ENCODE measurements around the gene FAM210A. TPM values are rescaled to one million over a fixed set of nuclear protein-coding genes. Genes with fewer than 3 reads are reported as not detected.

The FAM210A gene
- total RNA-seq, 2 donors from 2014 or later = 8.7 to 27.7 TPM

DNA sequence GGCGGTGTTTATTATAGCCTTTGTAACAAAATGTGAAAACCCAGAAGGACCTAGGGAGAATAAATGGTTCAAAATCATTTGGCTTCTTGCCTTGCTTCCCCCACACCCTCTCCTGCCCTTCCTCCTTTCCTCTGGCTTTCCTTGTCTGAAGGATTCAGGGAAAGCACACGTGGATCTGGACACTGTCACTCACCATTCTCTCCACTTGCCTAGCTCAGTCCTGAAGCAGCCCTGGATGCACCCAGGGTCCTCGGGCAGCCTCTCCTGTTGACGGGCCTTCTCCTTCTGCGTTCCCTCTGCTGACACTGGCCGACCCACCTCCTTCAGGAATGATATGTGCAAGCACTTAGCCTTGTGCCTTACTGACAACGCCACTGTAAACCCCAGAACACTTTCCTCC is 68.4 kb downstream of the FAM210A start:
- Histone ChIP-seq H3K4me1 (ENCODE audit: control insufficient read depth in 1 of 2, low read depth in 2 of 2) (peaks cover 14 to 47% of the 10 kb centered on the region in 2 donors), H3K9me3 (no peaks in the 10 kb centered on the region), H3K27ac (no peak overlapping the region), H3K4me3 (no peak overlapping the region), H3K36me3 (no peaks in the 10 kb centered on the region), H3K27me3 (replicated peaks; ENCODE audit: insufficient read depth) (no peaks in the 10 kb centered on the region)
- ATAC-seq (ENCODE audit: insufficient number of reproducible peaks, low FRiP score, low read depth) = no peak
- DNase-seq (ENCODE audit: low spot score) = no peak
- TF ChIP-seq, protein P1, sequence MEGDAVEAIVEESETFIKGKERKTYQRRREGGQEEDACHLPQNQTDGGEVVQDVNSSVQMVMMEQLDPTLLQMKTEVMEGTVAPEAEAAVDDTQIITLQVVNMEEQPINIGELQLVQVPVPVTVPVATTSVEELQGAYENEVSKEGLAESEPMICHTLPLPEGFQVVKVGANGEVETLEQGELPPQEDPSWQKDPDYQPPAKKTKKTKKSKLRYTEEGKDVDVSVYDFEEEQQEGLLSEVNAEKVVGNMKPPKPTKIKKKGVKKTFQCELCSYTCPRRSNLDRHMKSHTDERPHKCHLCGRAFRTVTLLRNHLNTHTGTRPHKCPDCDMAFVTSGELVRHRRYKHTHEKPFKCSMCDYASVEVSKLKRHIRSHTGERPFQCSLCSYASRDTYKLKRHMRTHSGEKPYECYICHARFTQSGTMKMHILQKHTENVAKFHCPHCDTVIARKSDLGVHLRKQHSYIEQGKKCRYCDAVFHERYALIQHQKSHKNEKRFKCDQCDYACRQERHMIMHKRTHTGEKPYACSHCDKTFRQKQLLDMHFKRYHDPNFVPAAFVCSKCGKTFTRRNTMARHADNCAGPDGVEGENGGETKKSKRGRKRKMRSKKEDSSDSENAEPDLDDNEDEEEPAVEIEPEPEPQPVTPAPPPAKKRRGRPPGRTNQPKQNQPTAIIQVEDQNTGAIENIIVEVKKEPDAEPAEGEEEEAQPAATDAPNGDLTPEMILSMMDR (IDR thresholded peaks at IDR 0.05) = no peak

DNA sequence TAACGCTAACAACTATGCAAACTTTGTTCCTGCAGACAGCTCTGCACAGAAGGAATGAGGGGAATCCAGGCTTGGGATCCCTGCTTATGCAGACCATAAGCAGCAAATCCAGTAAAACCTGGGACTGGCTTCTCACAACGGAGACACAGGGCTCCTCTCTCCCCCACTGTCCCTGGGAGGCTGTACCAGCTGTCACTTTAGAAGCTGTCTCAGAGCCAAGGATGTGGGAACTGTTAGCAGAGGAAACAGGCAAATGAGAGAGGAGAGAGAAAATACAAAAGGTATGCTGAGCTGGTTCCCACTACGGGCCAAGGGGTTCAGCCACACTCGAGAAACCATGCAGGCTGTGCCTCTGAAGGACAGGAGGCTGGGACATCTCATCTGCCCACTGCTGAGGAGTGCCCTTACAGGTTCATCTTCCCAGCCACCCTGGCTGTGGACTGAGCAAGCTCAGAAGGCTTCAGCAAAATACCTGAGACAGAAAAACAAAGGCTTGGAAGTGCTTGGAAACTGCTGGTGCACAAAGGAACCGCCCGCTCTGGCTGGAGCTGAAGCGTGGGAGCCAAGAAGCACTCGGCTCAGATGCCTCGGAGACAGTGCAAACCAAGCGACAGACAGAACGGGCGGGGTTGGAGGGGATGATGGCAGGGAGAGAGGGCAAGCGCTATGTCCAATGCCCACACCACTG is 72.5 kb downstream of the FAM210A start:
- Histone ChIP-seq H3K4me3 (peak overlapping the region; percentile 0), H3K4me1 (ENCODE audit: control insufficient read depth in 1 of 2, low read depth in 2 of 2) (peaks cover 5 to 17% of the 10 kb centered on the region in 2 donors), H3K27me3 (replicated peaks; ENCODE audit: insufficient read depth) (no peaks in the 10 kb centered on the region), H3K36me3 (no peaks in the 10 kb centered on the region), H3K9me3 (no peaks in the 10 kb centered on the region), H3K27ac (no peak overlapping the region)
- no peak for ATAC-seq (ENCODE audit: insufficient number of reproducible peaks, low FRiP score, low read depth)
- no peak for DNase-seq (ENCODE audit: low spot score)
- TF ChIP-seq, protein P1 (IDR thresholded peaks at IDR 0.05) = no peak

DNA sequence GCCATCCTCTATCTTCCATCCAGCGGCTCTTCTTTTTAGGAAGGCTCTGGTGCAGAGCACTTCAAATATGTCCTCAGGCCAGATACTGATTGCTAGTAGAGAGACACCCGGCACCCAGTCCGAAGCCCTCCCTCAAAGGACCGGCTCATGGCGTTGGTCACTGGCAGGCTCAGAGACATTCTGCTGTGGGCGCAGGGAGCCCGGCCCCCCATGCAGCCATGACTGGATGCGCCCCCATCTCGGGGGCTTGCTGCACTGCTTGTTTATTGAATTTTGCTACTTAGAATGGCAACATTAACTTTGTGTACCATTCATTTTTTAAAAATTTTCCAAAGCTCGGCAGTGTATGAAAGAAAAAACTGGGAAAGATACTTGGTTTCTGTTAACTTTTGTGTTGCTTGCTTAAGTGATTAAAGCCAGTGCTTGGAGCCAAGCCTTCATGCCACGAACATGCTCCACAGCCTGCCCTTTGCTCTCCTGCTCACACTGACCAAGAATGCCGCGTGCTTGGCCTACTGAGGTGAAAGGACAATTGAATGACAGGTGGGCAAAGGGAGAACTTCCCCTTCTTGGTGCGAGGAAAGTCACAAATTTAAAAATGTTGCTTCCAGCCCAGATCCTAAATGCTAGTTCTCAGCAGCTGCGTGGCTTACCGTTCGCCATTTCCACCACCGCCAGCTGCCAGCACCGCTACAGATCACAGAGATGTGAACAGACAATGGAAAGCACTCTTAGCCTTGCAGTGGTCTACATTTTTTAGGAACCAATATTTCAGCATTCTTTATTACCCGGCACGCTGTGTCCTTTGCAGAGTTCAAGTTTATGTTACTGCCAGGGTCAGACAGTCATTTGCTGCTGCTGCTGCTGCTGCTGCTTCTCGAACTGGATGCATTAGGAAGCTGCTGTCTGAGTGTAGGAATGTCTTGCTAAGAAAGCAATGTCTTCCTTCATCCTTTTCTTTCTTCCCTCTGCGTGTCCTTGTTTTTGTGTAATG is 76.7 kb downstream of the FAM210A start:
- Histone ChIP-seq H3K27ac (no peak overlapping the region), H3K27me3 (replicated peaks; ENCODE audit: insufficient read depth) (no peaks in the 10 kb centered on the region), H3K9me3 (no peaks in the 10 kb centered on the region), H3K4me1 (ENCODE audit: control insufficient read depth in 1 of 2, low read depth in 2 of 2) (peaks cover 3 to 10% of the 10 kb centered on the region in 2 donors), H3K36me3 (peaks cover 9% of the 10 kb centered on the region), H3K4me3 (no peak overlapping the region)
- no peak for DNase-seq (ENCODE audit: low spot score)
- no peak for ATAC-seq (ENCODE audit: insufficient number of reproducible peaks, low FRiP score, low read depth)
- TF ChIP-seq, protein P1 (IDR thresholded peaks at IDR 0.05) = no peak

DNA sequence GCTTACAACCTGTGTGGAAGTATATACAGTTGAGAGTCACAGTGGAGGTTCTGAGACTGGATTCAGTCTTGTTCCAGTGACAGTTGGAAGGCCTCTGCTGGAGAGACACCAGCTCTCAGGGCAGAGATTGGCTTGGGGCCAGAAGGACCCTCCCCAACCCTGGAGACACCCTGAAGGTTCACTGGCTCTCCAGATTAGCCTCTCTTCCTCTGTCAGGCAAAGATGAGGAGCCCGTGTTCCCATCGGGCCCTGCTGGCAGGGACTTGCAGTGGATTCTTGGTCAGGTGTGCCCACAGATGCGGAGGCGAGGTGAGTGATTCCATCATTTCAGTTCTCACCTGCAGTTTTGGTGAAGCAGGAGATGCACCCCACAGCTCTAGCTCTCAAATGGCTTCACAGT is 78.6 kb downstream of the FAM210A start:
- peaks cover 0 to 4% of the 10 kb centered on the region in 2 donors for H3K4me1 ChIP-seq (ENCODE audit: control insufficient read depth in 1 of 2, low read depth in 2 of 2)
- H3K27me3 ChIP-seq (replicated peaks; ENCODE audit: insufficient read depth) = no peaks in the 10 kb centered on the region
- peaks cover 9% of the 10 kb centered on the region for H3K36me3 ChIP-seq
- no peak for DNase-seq (ENCODE audit: low spot score)
- H3K4me3 ChIP-seq = no peak overlapping the region
- no peak for ATAC-seq (ENCODE audit: insufficient number of reproducible peaks, low FRiP score, low read depth)
- TF ChIP-seq, protein P1 (IDR thresholded peaks at IDR 0.05) = no peak
- H3K9me3 ChIP-seq = no peaks in the 10 kb centered on the region
- no peak overlapping the region for H3K27ac ChIP-seq

DNA sequence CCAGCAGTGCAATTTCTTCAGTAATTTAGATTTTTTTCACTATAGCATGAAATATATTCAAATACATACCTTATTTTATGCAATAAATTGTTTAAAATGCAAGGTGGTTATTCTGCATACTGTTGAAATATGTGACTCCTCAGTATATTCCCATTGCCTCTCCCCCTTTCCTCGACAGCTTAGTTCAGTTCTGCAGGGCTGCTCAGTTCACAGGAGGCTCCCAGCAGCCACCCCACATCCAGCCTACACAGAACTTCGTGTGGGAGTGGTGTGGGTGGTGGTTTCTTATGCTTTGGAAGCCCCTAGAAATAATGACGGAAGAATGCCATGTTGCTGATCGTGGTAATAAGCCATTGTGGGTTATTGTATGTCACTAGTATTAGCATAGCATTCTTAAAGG is 79.7 kb downstream of the FAM210A start:
- H3K27me3 ChIP-seq (replicated peaks; ENCODE audit: insufficient read depth) = no peaks in the 10 kb centered on the region
- H3K27ac ChIP-seq = no peak overlapping the region
- H3K4me1 ChIP-seq (ENCODE audit: control insufficient read depth in 1 of 2, low read depth in 2 of 2) = peaks cover 0 to 4% of the 10 kb centered on the region in 2 donors
- no peak overlapping the region for H3K4me3 ChIP-seq
- TF ChIP-seq, protein P1 (IDR thresholded peaks at IDR 0.05) = no peak
- H3K36me3 ChIP-seq = peaks cover 9% of the 10 kb centered on the region
- DNase-seq (ENCODE audit: low spot score) (no peak), ATAC-seq (ENCODE audit: insufficient number of reproducible peaks, low FRiP score, low read depth) (no peak)
- no peaks in the 10 kb centered on the region for H3K9me3 ChIP-seq

Data from thoracic aorta (tissue), 2 donors.